ENCODE measurements around the gene SUN3.

SUN3 gene

GRCh38 chr7:48048113-48048512 lies 19.2 kb upstream of the SUN3 start:
- no peaks in the 10 kb centered on the region for H3K4me1 Mint-ChIP-seq
- no peak overlapping the region for H3K4me3 Mint-ChIP-seq
- H3K27me3 Mint-ChIP-seq (ENCODE audit: low read depth) = peaks cover 19% of the 10 kb centered on the region
- no peak overlapping the region for H3K27ac Mint-ChIP-seq
- H3K36me3 Mint-ChIP-seq (ENCODE audit: low read depth) = no peaks in the 10 kb centered on the region
- TF ChIP-seq CTCF (IDR thresholded peaks at IDR 0.05; ENCODE audit: unreplicated experiment in 3 of 3) = no peak
- no peaks in the 10 kb centered on the region for H3K9me3 Mint-ChIP-seq

GRCh38 chr7:48046458-48046857 lies 17.6 kb upstream of the SUN3 start:
- H3K9me3 Mint-ChIP-seq = no peaks in the 10 kb centered on the region
- no peak overlapping the region for H3K4me3 Mint-ChIP-seq
- no peak for TF ChIP-seq CTCF (IDR thresholded peaks at IDR 0.05; ENCODE audit: unreplicated experiment in 3 of 3)
- H3K36me3 Mint-ChIP-seq (ENCODE audit: low read depth) = no peaks in the 10 kb centered on the region
- peaks cover 18% of the 10 kb centered on the region for H3K27me3 Mint-ChIP-seq (ENCODE audit: low read depth)
- H3K27ac Mint-ChIP-seq = no peak overlapping the region
- no peaks in the 10 kb centered on the region for H3K4me1 Mint-ChIP-seq

GRCh38 chr7:48045195-48045765 lies 16.4 kb upstream of the SUN3 start:
- no peak for TF ChIP-seq CTCF (IDR thresholded peaks at IDR 0.05; ENCODE audit: unreplicated experiment in 3 of 3)
- H3K36me3 Mint-ChIP-seq (ENCODE audit: low read depth) = no peaks in the 10 kb centered on the region
- no peak overlapping the region for H3K4me3 Mint-ChIP-seq
- no peaks in the 10 kb centered on the region for H3K9me3 Mint-ChIP-seq
- H3K27ac Mint-ChIP-seq = no peak overlapping the region
- H3K27me3 Mint-ChIP-seq (ENCODE audit: low read depth) = peaks cover 18% of the 10 kb centered on the region
- no peaks in the 10 kb centered on the region for H3K4me1 Mint-ChIP-seq

GRCh38 chr7:48042636-48043035 lies 13.7 kb upstream of the SUN3 start:
- Mint-ChIP-seq H3K36me3 (ENCODE audit: low read depth) (no peaks in the 10 kb centered on the region), H3K4me3 (no peak overlapping the region), H3K27me3 (ENCODE audit: low read depth) (peaks cover 35% of the 10 kb centered on the region), H3K27ac (no peak overlapping the region), H3K4me1 (no peaks in the 10 kb centered on the region), H3K9me3 (no peaks in the 10 kb centered on the region)
- TF ChIP-seq CTCF (IDR thresholded peaks at IDR 0.05; ENCODE audit: unreplicated experiment in 3 of 3) = no peak

- H3K27ac Mint-ChIP-seq = no peak overlapping the region
- H3K36me3 Mint-ChIP-seq (ENCODE audit: low read depth) = no peaks in the 10 kb centered on the region
- H3K9me3 Mint-ChIP-seq = no peaks in the 10 kb centered on the region
- H3K4me1 Mint-ChIP-seq = peaks cover 4% of the 10 kb centered on the region
- peaks cover 39% of the 10 kb centered on the region for H3K27me3 Mint-ChIP-seq (ENCODE audit: low read depth)
- no peak for TF ChIP-seq CTCF (IDR thresholded peaks at IDR 0.05; ENCODE audit: unreplicated experiment in 3 of 3)
- H3K4me3 Mint-ChIP-seq = no peak overlapping the region
Measured at GRCh38 chr7:48042216-48042615, 13.3 kb upstream of the SUN3 start.

GRCh38 chr7:48041653-48041970 lies 12.7 kb upstream of the SUN3 start:
- Mint-ChIP-seq H3K4me1 (peaks cover 10% of the 10 kb centered on the region), H3K27ac (no peak overlapping the region), H3K36me3 (ENCODE audit: low read depth) (no peaks in the 10 kb centered on the region), H3K9me3 (no peaks in the 10 kb centered on the region), H3K4me3 (no peak overlapping the region), H3K27me3 (ENCODE audit: low read depth) (peaks cover 45% of the 10 kb centered on the region)
- TF ChIP-seq CTCF (IDR thresholded peaks at IDR 0.05; ENCODE audit: unreplicated experiment in 3 of 3) = no peak

Data from nephron (organoid).